Osteoblast (primary cell): ENCODE data around the gene NHLH2. TPM values are rescaled to one million over a fixed set of nuclear protein-coding genes. Genes with fewer than 3 reads are reported as not detected.

Experiments
- DNase-seq: peaks from one replicate; pipeline ENCODE4 v3.0.0; 2011; ENCODE audit warnings: low spot score, mixed read lengths; ENCODE audit not compliant: insufficient read length; ENCODE audit errors: missing footprints
- H2AFZ ChIP-seq: 2 replicates; pipeline ENCODE4 v1.6.0; 2011; ENCODE audit warnings: mild to moderate bottlenecking, low read length
- H3K27ac ChIP-seq: 2 replicates; pipeline ENCODE4 v1.5.1; 2011; ENCODE audit warnings: mild to moderate bottlenecking, low read depth, low read length, moderate library complexity
- H3K27me3 ChIP-seq: 2 replicates; pipeline ENCODE4 v1.6.0; 2012; ENCODE audit warnings: mild to moderate bottlenecking, control low read depth, inconsistent platforms, low read length, moderate library complexity; ENCODE audit not compliant: insufficient read depth
- H3K36me3 ChIP-seq: 2 replicates; pipeline ENCODE4 v1.5.1; 2011; ENCODE audit warnings: mild to moderate bottlenecking, low read length, control low read depth, moderate library complexity; ENCODE audit not compliant: insufficient read depth
- H3K4me1 ChIP-seq: 2 replicates; pipeline ENCODE4 v1.5.1; 2011; ENCODE audit warnings: mild to moderate bottlenecking, low read length, control low read depth, moderate library complexity; ENCODE audit not compliant: insufficient read depth
- H3K4me2 ChIP-seq: 2 replicates; pipeline ENCODE4 v1.6.0; 2011; ENCODE audit warnings: mild to moderate bottlenecking, low read length; ENCODE audit not compliant: insufficient read depth
- H3K4me3 ChIP-seq: fragments of 200-600 bp; sonication (generic); 3 replicates; pipeline ENCODE4 v1.5.1; 2012; ENCODE audit warnings: mild to moderate bottlenecking, low read length, inconsistent platforms; ENCODE audit not compliant: insufficient read depth
- H3K79me2 ChIP-seq: 2 replicates; pipeline ENCODE4 v1.6.0; 2012; ENCODE audit warnings: mild to moderate bottlenecking, low read length, control low read depth, inconsistent platforms; ENCODE audit not compliant: insufficient read depth
- H3K9me3 ChIP-seq: 2 replicates; pipeline ENCODE4 v1.5.1; 2011; ENCODE audit warnings: low read depth, low read length, control low read depth
- H4K20me1 ChIP-seq: 2 replicates; pipeline ENCODE4 v1.6.0; 2012; ENCODE audit warnings: mild to moderate bottlenecking, low read length, control low read depth; ENCODE audit not compliant: insufficient read depth
- total RNA-seq: library from RNA; depleted of rRNA; stranded (reverse); fragments of >200 nt; gene quantifications from 2 replicates; pipeline ENCODE4 v1.2.3, GENCODE V29; 2012
- TF ChIP-seq, protein P1 (sequence below): IDR thresholded peaks from 2 replicates; pipeline ENCODE4 v1.5.1; 2011; ENCODE audit warnings: mild to moderate bottlenecking, low read depth, low read length, moderate library complexity; ENCODE audit errors: extremely low read depth

The NHLH2 gene
- total RNA-seq, 1 donor: not detected

GRCh38 chr1:115829947-115830346 is 11.0 kb downstream of the NHLH2 start:
- H3K27ac ChIP-seq: no peak overlapping the region
- H2AFZ ChIP-seq: no peak overlapping the region
- H3K4me3 ChIP-seq: no peak overlapping the region
- DNase-seq: peak; percentile 85
- H3K4me1 ChIP-seq: peaks cover 10% of the 10 kb centered on the region
- no peaks in the 10 kb centered on the region for H3K36me3 ChIP-seq
- TF ChIP-seq, protein P1, sequence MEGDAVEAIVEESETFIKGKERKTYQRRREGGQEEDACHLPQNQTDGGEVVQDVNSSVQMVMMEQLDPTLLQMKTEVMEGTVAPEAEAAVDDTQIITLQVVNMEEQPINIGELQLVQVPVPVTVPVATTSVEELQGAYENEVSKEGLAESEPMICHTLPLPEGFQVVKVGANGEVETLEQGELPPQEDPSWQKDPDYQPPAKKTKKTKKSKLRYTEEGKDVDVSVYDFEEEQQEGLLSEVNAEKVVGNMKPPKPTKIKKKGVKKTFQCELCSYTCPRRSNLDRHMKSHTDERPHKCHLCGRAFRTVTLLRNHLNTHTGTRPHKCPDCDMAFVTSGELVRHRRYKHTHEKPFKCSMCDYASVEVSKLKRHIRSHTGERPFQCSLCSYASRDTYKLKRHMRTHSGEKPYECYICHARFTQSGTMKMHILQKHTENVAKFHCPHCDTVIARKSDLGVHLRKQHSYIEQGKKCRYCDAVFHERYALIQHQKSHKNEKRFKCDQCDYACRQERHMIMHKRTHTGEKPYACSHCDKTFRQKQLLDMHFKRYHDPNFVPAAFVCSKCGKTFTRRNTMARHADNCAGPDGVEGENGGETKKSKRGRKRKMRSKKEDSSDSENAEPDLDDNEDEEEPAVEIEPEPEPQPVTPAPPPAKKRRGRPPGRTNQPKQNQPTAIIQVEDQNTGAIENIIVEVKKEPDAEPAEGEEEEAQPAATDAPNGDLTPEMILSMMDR: no peak
- no peaks in the 10 kb centered on the region for H3K79me2 ChIP-seq
- H4K20me1 ChIP-seq: no peaks in the 10 kb centered on the region
- H3K9me3 ChIP-seq: no peaks in the 10 kb centered on the region
- H3K27me3 ChIP-seq: peaks cover 39% of the 10 kb centered on the region
- H3K4me2 ChIP-seq: no peak overlapping the region

DNA sequence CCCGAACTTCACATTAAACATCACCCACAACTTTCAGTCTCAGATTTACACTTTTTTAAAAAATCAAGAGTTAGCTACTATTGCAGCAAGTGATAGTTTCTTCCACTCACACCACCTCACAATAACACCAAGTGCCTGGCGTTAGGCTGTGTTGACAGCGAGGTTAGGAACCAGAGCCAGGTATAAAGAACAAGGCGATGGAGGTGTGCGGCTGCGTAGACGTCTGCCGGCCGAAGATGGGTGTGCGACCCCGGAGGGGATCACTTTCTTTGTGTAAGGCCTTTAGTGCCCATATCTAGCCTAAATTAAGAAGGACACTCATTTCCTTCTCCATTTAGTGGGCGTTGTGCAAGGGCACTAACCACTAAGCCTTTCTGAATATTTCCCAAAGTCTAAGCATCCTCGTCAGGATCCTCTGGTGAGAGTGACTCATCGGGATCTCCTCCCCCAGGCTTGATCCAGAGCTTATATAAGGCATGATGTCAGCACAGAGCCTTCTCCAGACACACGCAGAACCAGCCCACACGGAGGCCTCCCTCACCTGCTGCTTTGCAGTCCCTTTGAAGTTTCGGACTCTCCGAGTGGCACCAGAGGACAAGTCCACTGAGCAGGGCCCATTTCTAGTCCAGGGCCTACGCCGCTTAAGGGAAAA is 11.8 kb downstream of the NHLH2 start:
- H3K79me2 ChIP-seq: no peaks in the 10 kb centered on the region
- H3K4me3 ChIP-seq: peak overlapping the region; percentile 35
- no peaks in the 10 kb centered on the region for H4K20me1 ChIP-seq
- peak overlapping the region; percentile 73 for H3K4me2 ChIP-seq
- H3K4me1 ChIP-seq: peaks cover 10% of the 10 kb centered on the region
- TF ChIP-seq, protein P1: no peak
- H3K36me3 ChIP-seq: no peaks in the 10 kb centered on the region
- peak; percentile 99 for DNase-seq
- no peaks in the 10 kb centered on the region for H3K9me3 ChIP-seq
- no peak overlapping the region for H2AFZ ChIP-seq
- no peak overlapping the region for H3K27ac ChIP-seq
- peaks cover 34% of the 10 kb centered on the region for H3K27me3 ChIP-seq

DNA sequence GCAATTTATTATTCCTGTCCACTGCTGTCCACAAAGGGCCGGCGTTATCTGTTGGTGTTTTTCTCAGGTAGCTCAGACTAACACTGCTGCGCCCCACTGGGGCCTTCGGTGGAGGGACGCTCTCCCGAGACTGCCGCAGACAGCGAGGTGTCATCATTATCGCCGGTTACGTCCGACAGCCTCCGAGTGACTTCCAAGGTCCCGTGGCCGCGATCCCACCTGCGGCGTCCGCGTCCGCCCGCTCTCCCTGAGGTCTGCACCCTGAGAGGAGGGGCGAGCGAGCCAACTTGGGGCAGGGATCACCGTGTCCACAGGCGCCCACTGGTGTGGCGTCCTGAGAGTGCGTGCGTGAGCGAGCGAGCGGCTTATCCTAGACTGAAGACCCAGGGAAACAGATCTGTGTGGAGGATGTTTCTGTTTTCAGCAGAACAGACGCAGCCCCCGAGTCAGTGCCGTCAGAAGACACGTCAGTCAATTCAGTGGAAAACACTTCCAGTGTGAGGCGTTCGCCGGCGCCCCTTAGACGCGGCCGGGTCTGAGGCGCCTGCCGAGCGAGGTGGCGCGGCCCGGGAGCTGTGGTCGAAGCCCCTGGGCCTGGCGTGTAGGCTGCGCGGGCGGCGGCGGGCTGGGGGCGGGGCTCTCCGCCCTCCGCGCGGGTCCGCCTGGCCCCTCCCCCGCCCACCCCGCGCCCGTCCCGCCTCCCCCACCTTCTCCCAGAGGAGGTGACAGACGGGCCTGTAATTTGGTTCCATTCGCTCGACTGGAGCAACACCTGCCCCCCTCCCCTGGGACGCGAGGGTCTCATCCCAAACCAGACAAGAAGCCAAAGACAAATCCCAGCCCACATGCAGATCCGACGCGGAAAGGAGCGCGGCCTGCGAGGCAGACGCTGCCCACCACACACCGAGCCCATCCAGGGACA is 12.6 kb downstream of the NHLH2 start:
- Histone ChIP-seq H3K36me3 (no peaks in the 10 kb centered on the region), H3K4me2 (peak overlapping the region; percentile 73), H2AFZ (peak overlapping the region; percentile 79), H3K4me1 (peaks cover 10% of the 10 kb centered on the region), H3K27ac (no peak overlapping the region), H4K20me1 (no peaks in the 10 kb centered on the region), H3K9me3 (no peaks in the 10 kb centered on the region), H3K79me2 (no peaks in the 10 kb centered on the region), H3K27me3 (peaks cover 31% of the 10 kb centered on the region), H3K4me3 (peak overlapping the region; percentile 51)
- TF ChIP-seq, protein P1: no peak
- peak; percentile 71 for DNase-seq
